Right lobe of liver (tissue), 6 donors: ENCODE results near the gene ICA1. TPM values are rescaled to one million over a fixed set of nuclear protein-coding genes. Genes with fewer than 3 reads are reported as not detected.

ENCODE experiments used
- ATAC-seq, 4 donors: fragments of 200-7000 bp; cut with Tn5 transposase; one replicate each; pipeline ENCODE4 v1.9.1; 2020; ENCODE audit warnings: mild to moderate bottlenecking in 4 of 4, moderate library complexity in 4 of 4
- DNase-seq, 3 donors: peaks; one replicate each; pipeline ENCODE4 v3.0.0-alpha.2; 2020
- H3K27ac ChIP-seq, 3 donors: fragments of 200-600 bp; one replicate each; pipeline ENCODE4 v1.8.0; 2022
- H3K27me3 ChIP-seq, 2 donors: fragments of 200-600 bp; one replicate each; pipeline ENCODE4 v1.8.0; 2022
- H3K36me3 ChIP-seq, 4 donors: fragments of 200-600 bp; sonication (generic) in 1 of 4; one replicate each; pipeline versions ENCODE4 v1.5.1 to v1.8.0; 2017 to 2022; ENCODE audit warnings: control low read depth in 1 of 4
- H3K4me1 ChIP-seq, 4 donors: fragments of 200-600 bp; sonication (generic) in 1 of 4; one replicate each; pipeline versions ENCODE4 v1.5.1 to v1.8.0; 2017 to 2022; ENCODE audit warnings: control low read depth in 1 of 4
- H3K4me3 ChIP-seq, 3 donors: fragments of 200-600 bp; one replicate each; pipeline ENCODE4 v1.8.0; 2022
- H3K9me3 ChIP-seq, 4 donors: fragments of 200-600 bp; sonication (generic) in 1 of 4; one replicate each; pipeline versions ENCODE4 v1.5.1 to v1.8.0; 2017 to 2022; ENCODE audit warnings: control low read depth in 1 of 4
- CTCF ChIP-seq, 4 donors: fragments of 200-600 bp in 3 of 4; fragments of 450-650 bp in 1 of 4; IDR thresholded peaks; one replicate each; pipeline versions ENCODE4 v1.5.1 to v1.8.0; 2016 to 2022; ENCODE audit warnings: antibody characterized with exemption in 4 of 4, mild to moderate bottlenecking in 2 of 4
- POLR2A ChIP-seq: fragments of 450-650 bp; IDR thresholded peaks from one replicate; pipeline ENCODE4 v1.6.1; 2017; ENCODE audit warnings: antibody characterized with exemption, mild to moderate bottlenecking
- WGBS: methylation state at CpG from one replicate; pipeline ENCODE4 v1.1.6; 2018; ENCODE audit warnings: low coverage, low lambda C conversion rate; ENCODE audit not compliant: insufficient coverage; ENCODE audit errors: missing lambda C conversion rate; 5-methylcytosine and 5-hydroxymethylcytosine counted together
- intact Hi-C, 2 donors: fragments of 100-400 bp; cut with DNase I; formaldehyde crosslinking; loops; one replicate each; pipeline versions ENCODE4 v1.11.2 to v1.14.1; 2022
- total RNA-seq, 6 experiments: library from RNA; depleted of rRNA in 2 of 6; stranded (reverse); fragments of >200 nt in 2 of 6; fragmentation: NEBNext Ultra II Directional in 3 of 6; extraction: Animal tissue kit (Norgen Biotek cat#: 25700) in 3 of 6; gene quantifications; one replicate each; pipeline versions ENCODE4 v1.1.0 to v1.2.4, GENCODE V29; 2016 to 2023
- donor health status: DM: no; HTN: yes; CAD: no.
- donor health status: DM: no; HTN: no; CAD: no.
- donor health status: DM: no; HTN: no; CAD: no.
- donor health status: DM: no; HTN: yes; CAD: no.
- donor health status: DM: no; HTN: yes; CAD: no.

The ICA1 gene
- total RNA-seq, 6 experiments from 2014 or later: 0.95 to 15.0 (median 7.3) TPM

- Histone ChIP-seq H3K4me1 (peaks cover 0 to 7% (median 2%) of the 10 kb centered on the region in 4 donors), H3K9me3 (no peaks in the 10 kb centered on the region), H3K27me3 (peaks cover 0 to 8% of the 10 kb centered on the region in 2 donors), H3K27ac (no peak overlapping the region), H3K4me3 (no peak overlapping the region), H3K36me3 (no peaks in the 10 kb centered on the region)
- intact Hi-C loops: no loop called here
- DNase-seq (no peak), ATAC-seq (no peak)
- WGBS: 81% methylated on average over 10 of the region's 10 CpGs
- TF ChIP-seq CTCF (IDR thresholded peaks at IDR 0.05): no peak
- no peak for TF ChIP-seq POLR2A
These were observed 2.3 kb downstream of the ICA1 start for GRCh38 chr7:8259586-8260222.

- Histone ChIP-seq H3K4me1 (peaks cover 0 to 7% (median 2%) of the 10 kb centered on the region in 4 donors), H3K27ac (no peak overlapping the region), H3K36me3 (no peaks in the 10 kb centered on the region), H3K27me3 (peaks cover 0 to 8% of the 10 kb centered on the region in 2 donors), H3K4me3 (no peak overlapping the region), H3K9me3 (no peaks in the 10 kb centered on the region)
- no peak for TF ChIP-seq CTCF (IDR thresholded peaks at IDR 0.05)
- TF ChIP-seq POLR2A: no peak
- ATAC-seq (no peak), DNase-seq (no peak)
- intact Hi-C loops: no loop called here
- WGBS: 100% methylated on average over 1 of the region's 1 CpG
These were observed 3.2 kb downstream of the ICA1 start for GRCh38 chr7:8258734-8259133.

GRCh38 chr7:8258166-8258565 lies 3.8 kb downstream of the ICA1 start:
- Histone ChIP-seq H3K4me3 (no peak overlapping the region), H3K27ac (no peak overlapping the region), H3K4me1 (peaks cover 0 to 7% (median 2%) of the 10 kb centered on the region in 4 donors), H3K9me3 (no peaks in the 10 kb centered on the region), H3K27me3 (peaks cover 0 to 8% of the 10 kb centered on the region in 2 donors), H3K36me3 (no peaks in the 10 kb centered on the region)
- TF ChIP-seq CTCF (IDR thresholded peaks at IDR 0.05) (no peak), POLR2A (no peak)
- DNase-seq (no peak), ATAC-seq (no peak)
- 85% methylated on average over 4 of the region's 4 CpGs for WGBS
- intact Hi-C loops: no loop called here

- no peak overlapping the region for H3K4me3 ChIP-seq
- no peaks in the 10 kb centered on the region for H3K27me3 ChIP-seq
- DNase-seq (no peak), ATAC-seq (no peak)
- H3K36me3 ChIP-seq: no peaks in the 10 kb centered on the region
- no peak overlapping the region for H3K27ac ChIP-seq
- 76% methylated on average over 6 of the region's 6 CpGs for WGBS
- TF ChIP-seq POLR2A: no peak
- intact Hi-C loops: no loop called here
- no peaks in the 10 kb centered on the region for H3K9me3 ChIP-seq
- H3K4me1 ChIP-seq: peaks cover 0 to 8% (median under 1%) of the 10 kb centered on the region in 4 donors
These were observed 6.0 kb downstream of the ICA1 start for GRCh38 chr7:8255680-8256655.

- no peak for DNase-seq
These were observed 7.3 kb downstream of the ICA1 start for GRCh38 chr7:8254667-8255066.

More at GRCh38 chr7:8254667-8255066, 7.3 kb downstream of the ICA1 start:
- no peaks in the 10 kb centered on the region for H3K9me3 ChIP-seq
- no peak for TF ChIP-seq CTCF (IDR thresholded peaks at IDR 0.05)
- no peak for TF ChIP-seq POLR2A
- no peaks in the 10 kb centered on the region for H3K36me3 ChIP-seq
- WGBS: 100% methylated on average over 1 of the region's 3 CpGs
- peak in 2 of 4 donors; percentile 44 to 64 for ATAC-seq
- H3K4me1 ChIP-seq: peaks cover 0 to 3% (median 0%) of the 10 kb centered on the region in 4 donors
- intact Hi-C loops: no loop called here
- H3K4me3 ChIP-seq: no peak overlapping the region
- no peaks in the 10 kb centered on the region for H3K27me3 ChIP-seq
- no peak overlapping the region for H3K27ac ChIP-seq
